Amygdala (tissue), 56 donors: ENCODE data around the gene CRAMP1.
A peak's percentile ranks its signal among the peaks of the same experiment; 100 is the strongest.
"Not testable (repeated sequence)": the region's sequence is repeated elsewhere in the genome, so short reads cannot be mapped to it uniquely, and the experiment has no call there.

Experiments
- DNase-seq, 56 donors: peaks; one replicate each; lab custom pipeline; 2025; lab: John Stamatoyannopoulos, UW

Gene CRAMP1

GRCh38 chr16:1706386-1707192 is 94.4 kb downstream of the CRAMP1 start:
- peak in 1 of 56 donors; percentile 58 for DNase-seq

- peak in 9 of 56 donors; percentile 11 to 58 (median 43) for DNase-seq
Measured at GRCh38 chr16:1707193-1707790, 95.1 kb downstream of the CRAMP1 start.

GRCh38 chr16:1708083-1708767 is 96.1 kb downstream of the CRAMP1 start:
- DNase-seq = no peak

GRCh38 chr16:1708768-1709180 is 96.6 kb downstream of the CRAMP1 start:
- peak in 5 of 56 donors; percentile 4 to 38 (median 22) for DNase-seq

GRCh38 chr16:1709356-1709755 is 97.2 kb downstream of the CRAMP1 start:
- DNase-seq = peak in 1 of 56 donors; percentile 6

GRCh38 chr16:1710811-1711507 is 98.8 kb downstream of the CRAMP1 start:
- DNase-seq = no peak

GRCh38 chr16:1712791-1713261 is 100.7 kb downstream of the CRAMP1 start:
- DNase-seq = peak in 2 of 56 donors; percentile 17 to 18

- no peak for DNase-seq
Measured at GRCh38 chr16:1713331-1713730, 101.2 kb downstream of the CRAMP1 start.

GRCh38 chr16:1713933-1714332 is 101.8 kb downstream of the CRAMP1 start:
- DNase-seq = peak in 14 of 56 donors; percentile 6 to 55 (median 24)

GRCh38 chr16:1715220-1715619 is 103.1 kb downstream of the CRAMP1 start:
- no peak for DNase-seq

- not testable (repeated sequence) for DNase-seq
Measured at GRCh38 chr16:1718236-1718635, 106.1 kb downstream of the CRAMP1 start.

- not testable (repeated sequence) for DNase-seq
Measured at GRCh38 chr16:1719559-1720229, 107.5 kb downstream of the CRAMP1 start.

- DNase-seq = no peak
Measured at GRCh38 chr16:1721372-1721771, 109.2 kb downstream of the CRAMP1 start.

- DNase-seq = peak in 20 of 56 donors; percentile 3 to 73 (median 26)
Measured at GRCh38 chr16:1723450-1724147, 111.4 kb downstream of the CRAMP1 start.

- DNase-seq = no peak
Measured at GRCh38 chr16:1724491-1724890, 112.3 kb downstream of the CRAMP1 start.

- DNase-seq = no peak
Measured at GRCh38 chr16:1726661-1727502, 114.7 kb downstream of the CRAMP1 start.
